ENCODE measurements around the gene NRCAM. TPM values are rescaled to one million over a fixed set of nuclear protein-coding genes. Genes with fewer than 3 reads are reported as not detected.

Gene NRCAM
- total RNA-seq, 4 donors from 2014 or later: 1.1 to 6.1 (median 4.0) TPM

GRCh38 chr7:108225531-108226181 lies 230.6 kb downstream of the NRCAM start:
- TF ChIP-seq CTCF (IDR thresholded peaks at IDR 0.05) (no peak), POLR2A (IDR thresholded peaks at IDR 0.05) (no peak)
- intact Hi-C loops (cut with DNase I; ENCODE audit: low total_unique reads): no loop called here
- DNase-seq (ENCODE audit: low spot score in 2 of 2): no peak
- H3K4me3 ChIP-seq (ENCODE audit: low read depth, poor library complexity, severe bottlenecking): no peak overlapping the region
- WGBS, 2 donors: 71 to 83% methylated on average over 2 of the region's 2 CpGs

- DNase-seq (ENCODE audit: low spot score in 2 of 2): no peak
- intact Hi-C loops (cut with DNase I; ENCODE audit: low total_unique reads): no loop called here
- TF ChIP-seq POLR2A (IDR thresholded peaks at IDR 0.05) (no peak), CTCF (IDR thresholded peaks at IDR 0.05) (no peak)
- WGBS, 2 donors: 66 to 96% methylated on average over 1 of the region's 1 CpG
- H3K4me3 ChIP-seq (ENCODE audit: low read depth, poor library complexity, severe bottlenecking): no peak overlapping the region
These were observed 231.8 kb downstream of the NRCAM start for GRCh38 chr7:108224387-108224786.

- 51 to 65% methylated on average over 7 of the region's 7 CpGs for WGBS, 2 donors
- H3K4me3 ChIP-seq (ENCODE audit: low read depth, poor library complexity, severe bottlenecking): no peak overlapping the region
- DNase-seq (ENCODE audit: low spot score in 2 of 2): no peak
- TF ChIP-seq POLR2A (IDR thresholded peaks at IDR 0.05) (no peak), CTCF (IDR thresholded peaks at IDR 0.05) (no peak)
- intact Hi-C loops (cut with DNase I; ENCODE audit: low total_unique reads): no loop called here
These were observed 233.9 kb downstream of the NRCAM start for GRCh38 chr7:108222236-108222892.

GRCh38 chr7:108211382-108212201 lies 244.6 kb downstream of the NRCAM start:
- TF ChIP-seq CTCF (IDR thresholded peaks at IDR 0.05): no peak
- TF ChIP-seq POLR2A (IDR thresholded peaks at IDR 0.05): no peak
- no peak for DNase-seq (ENCODE audit: low spot score in 2 of 2)
- no peak overlapping the region for H3K4me3 ChIP-seq (ENCODE audit: low read depth, poor library complexity, severe bottlenecking)
- WGBS, 2 donors: 70 to 76% methylated on average over 7 of the region's 7 CpGs
- intact Hi-C loops (cut with DNase I; ENCODE audit: low total_unique reads): no loop called here

GRCh38 chr7:108210796-108211195 lies 245.4 kb downstream of the NRCAM start:
- intact Hi-C loops (cut with DNase I; ENCODE audit: low total_unique reads): no loop called here
- WGBS, 2 donors: 75 to 77% methylated on average over 3 of the region's 3 CpGs
- no peak overlapping the region for H3K4me3 ChIP-seq (ENCODE audit: low read depth, poor library complexity, severe bottlenecking)
- TF ChIP-seq POLR2A (IDR thresholded peaks at IDR 0.05) (no peak), CTCF (IDR thresholded peaks at IDR 0.05) (no peak)
- DNase-seq (ENCODE audit: low spot score in 2 of 2): no peak

All from lower leg skin (tissue), 4 donors.